Hematopoietic multipotent progenitor cell treated with erythropoietin and hydrocortisone succinate and interleukin-3 and kit ligand, for 17 days (in vitro differentiated cells): ENCODE measurements around the gene MRI1.
A peak's percentile ranks its signal among the peaks of the same experiment; 100 is the strongest.
"Not testable (repeated sequence)": the region's sequence is repeated elsewhere in the genome, so short reads cannot be mapped to it uniquely, and the experiment has no call there.

Source experiments
- DNase-seq: peaks from one replicate; pipeline ENCODE4 v3.0.0-alpha.2; 2015; ENCODE audit warnings: low spot score

The MRI1 gene

GRCh38 chr19:13761423-13761822, 2.9 kb upstream of the MRI1 start:
- no peak for DNase-seq

GRCh38 chr19:13762635-13763235, 1.6 kb upstream of the MRI1 start:
- no peak for DNase-seq

GRCh38 chr19:13763265-13763664, 1.1 kb upstream of the MRI1 start:
- no peak for DNase-seq

GRCh38 chr19:13764821-13765394, 586 bp downstream of the MRI1 start:
- DNase-seq: no peak

GRCh38 chr19:13765395-13766094, 1.2 kb downstream of the MRI1 start:
- no peak for DNase-seq

- no peak for DNase-seq
Measured at GRCh38 chr19:13766095-13766481, 1.8 kb downstream of the MRI1 start.

GRCh38 chr19:13768510-13768909, 4.2 kb downstream of the MRI1 start:
- DNase-seq: no peak

- no peak for DNase-seq
Measured at GRCh38 chr19:13770013-13770635, 5.8 kb downstream of the MRI1 start.

GRCh38 chr19:13774217-13775191, 10.2 kb downstream of the MRI1 start, which contains the start of gene C19orf53:
TSS of gene C19orf53 (plus strand) at chr19:13774456. CDS start at chr19:13774478, 22 bp downstream.
- peak; percentile 92 for DNase-seq

GRCh38 chr19:13778398-13778797, 14.1 kb downstream of the MRI1 start:
- no peak for DNase-seq

GRCh38 chr19:13778847-13779246, 14.5 kb downstream of the MRI1 start:
- no peak for DNase-seq

GRCh38 chr19:13779794-13780193, 15.5 kb downstream of the MRI1 start:
- DNase-seq: not testable (repeated sequence)

GRCh38 chr19:13781547-13781946, 17.2 kb downstream of the MRI1 start:
- DNase-seq: no peak

GRCh38 chr19:13782537-13782936, 18.2 kb downstream of the MRI1 start:
- DNase-seq: no peak

GRCh38 chr19:13783565-13784500, 19.5 kb downstream of the MRI1 start:
- DNase-seq: no peak

GRCh38 chr19:13784731-13785452, 20.6 kb downstream of the MRI1 start:
- peak; percentile 71 for DNase-seq

GRCh38 chr19:13788991-13789390, 24.7 kb downstream of the MRI1 start:
- DNase-seq: no peak

- no peak for DNase-seq
Measured at GRCh38 chr19:13790354-13790753, 26.0 kb downstream of the MRI1 start.

GRCh38 chr19:13793317-13793716, 29.0 kb downstream of the MRI1 start:
- not testable (repeated sequence) for DNase-seq

- DNase-seq: peak; percentile 70
Measured at GRCh38 chr19:13794398-13794756, 30.1 kb downstream of the MRI1 start.
